MM.1S (cell line): ENCODE results near the gene MST1.

Experiments
- DNase-seq: peaks from one replicate; pipeline ENCODE4 v3.0.0-alpha.2; 2015
- H2AFZ ChIP-seq: fragments of 300-600 bp; sonication (generic); 2 replicates; pipeline ENCODE4 v1.6.0; 2016; ENCODE audit warnings: antibody characterized with exemption, low read length
- H3F3A ChIP-seq: fragments of 300-600 bp; sonication (generic); 2 replicates; pipeline ENCODE4 v1.6.1; 2016; ENCODE audit warnings: mild to moderate bottlenecking, antibody characterized with exemption, low read length, moderate library complexity, mixed read lengths; ENCODE audit not compliant: insufficient read depth
- H3K27ac ChIP-seq: fragments of 300-600 bp; sonication (generic); 2 replicates; pipeline ENCODE4 v1.5.1; 2016; ENCODE audit warnings: mild to moderate bottlenecking, low read length
- H3K27me3 ChIP-seq: fragments of 300-600 bp; sonication (generic); replicated peaks from 2 replicates; pipeline ENCODE4 v1.6.0; 2016; ENCODE audit warnings: low read length; ENCODE audit not compliant: insufficient read depth
- H3K36me3 ChIP-seq: fragments of 300-600 bp; sonication (generic); replicated peaks from 2 replicates; pipeline ENCODE4 v1.6.1; 2016; ENCODE audit warnings: mild to moderate bottlenecking, low read length, mixed read lengths; ENCODE audit not compliant: insufficient read depth
- H3K4me1 ChIP-seq: fragments of 300-600 bp; sonication (generic); 2 replicates; pipeline ENCODE4 v1.6.1; 2016; ENCODE audit warnings: low read length, mixed read lengths
- H3K4me2 ChIP-seq: fragments of 300-600 bp; sonication (generic); 2 replicates; pipeline ENCODE4 v1.6.0; 2016; ENCODE audit warnings: low read depth, low read length
- H3K4me3 ChIP-seq: fragments of 300-600 bp; sonication (generic); 2 replicates; pipeline ENCODE4 v1.5.1; 2016; ENCODE audit warnings: low read length, mixed read lengths
- H3K79me2 ChIP-seq: fragments of 300-600 bp; sonication (generic); 2 replicates; pipeline ENCODE4 v1.6.1; 2016; ENCODE audit warnings: mixed run types, low read length, mixed read lengths
- H3K9ac ChIP-seq: fragments of 300-600 bp; sonication (generic); 2 replicates; pipeline ENCODE4 v1.6.1; 2016; ENCODE audit warnings: low read length, mixed read lengths
- H3K9me2 ChIP-seq: fragments of 300-600 bp; sonication (generic); replicated peaks from 2 replicates; pipeline ENCODE4 v1.6.1; 2016; ENCODE audit warnings: mild to moderate bottlenecking, low read length, mixed read lengths; ENCODE audit not compliant: insufficient read depth
- H3K9me3 ChIP-seq: fragments of 300-600 bp; sonication (generic); replicated peaks from 2 replicates; pipeline ENCODE4 v1.6.1; 2016; ENCODE audit warnings: mild to moderate bottlenecking, low read length, mixed read lengths; ENCODE audit not compliant: insufficient read depth
- H4K20me1 ChIP-seq: fragments of 300-600 bp; sonication (generic); 2 replicates; pipeline ENCODE4 v1.6.1; 2016; ENCODE audit warnings: mild to moderate bottlenecking, low read length, moderate library complexity, mixed read lengths; ENCODE audit not compliant: insufficient read depth
- EZH2 ChIP-seq: fragments of 300-600 bp; sonication (generic); optimal IDR thresholded peaks from 2 replicates; pipeline ENCODE3; 2017; ENCODE audit warnings: low read depth, mild to moderate bottlenecking, antibody characterized with exemption, low read length, mixed read lengths
- EZH2phosphoT487 ChIP-seq: fragments of 300-600 bp; sonication (generic); IDR thresholded peaks from 2 replicates; pipeline ENCODE4 v1.6.1; 2018; ENCODE audit warnings: antibody characterized with exemption, low read length
- TF ChIP-seq, protein P1 (sequence below): fragments of 300-600 bp; sonication (generic); IDR thresholded peaks from 2 replicates; pipeline ENCODE4 v1.5.1; 2016; ENCODE audit warnings: antibody characterized with exemption, low read length, mixed read lengths

MST1 gene

DNA sequence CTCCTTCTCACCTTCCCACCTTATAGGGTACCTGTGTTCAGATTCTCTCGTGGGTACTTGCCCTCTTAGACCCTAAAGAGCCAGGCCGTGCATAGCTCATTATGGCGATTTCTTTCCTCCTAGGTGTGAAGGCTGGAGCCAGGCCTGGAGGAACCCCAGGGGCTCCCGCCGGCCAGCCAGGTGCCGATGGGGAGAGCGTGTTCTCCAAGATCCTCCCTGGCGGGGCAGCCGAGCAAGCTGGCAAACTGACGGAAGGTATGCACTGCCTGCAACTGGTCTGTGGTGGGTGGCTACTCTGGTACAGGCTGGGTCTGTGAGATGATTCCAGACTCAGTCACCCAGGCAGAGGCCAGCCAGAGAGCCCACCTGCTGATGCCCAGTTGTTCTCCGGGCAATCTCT, 25.0 kb downstream of the MST1 start:
- H3K4me1 ChIP-seq: no peaks in the 10 kb centered on the region
- no peaks in the 10 kb centered on the region for H3K79me2 ChIP-seq
- H3K9me2 ChIP-seq: no peaks in the 10 kb centered on the region
- TF ChIP-seq, protein P1, sequence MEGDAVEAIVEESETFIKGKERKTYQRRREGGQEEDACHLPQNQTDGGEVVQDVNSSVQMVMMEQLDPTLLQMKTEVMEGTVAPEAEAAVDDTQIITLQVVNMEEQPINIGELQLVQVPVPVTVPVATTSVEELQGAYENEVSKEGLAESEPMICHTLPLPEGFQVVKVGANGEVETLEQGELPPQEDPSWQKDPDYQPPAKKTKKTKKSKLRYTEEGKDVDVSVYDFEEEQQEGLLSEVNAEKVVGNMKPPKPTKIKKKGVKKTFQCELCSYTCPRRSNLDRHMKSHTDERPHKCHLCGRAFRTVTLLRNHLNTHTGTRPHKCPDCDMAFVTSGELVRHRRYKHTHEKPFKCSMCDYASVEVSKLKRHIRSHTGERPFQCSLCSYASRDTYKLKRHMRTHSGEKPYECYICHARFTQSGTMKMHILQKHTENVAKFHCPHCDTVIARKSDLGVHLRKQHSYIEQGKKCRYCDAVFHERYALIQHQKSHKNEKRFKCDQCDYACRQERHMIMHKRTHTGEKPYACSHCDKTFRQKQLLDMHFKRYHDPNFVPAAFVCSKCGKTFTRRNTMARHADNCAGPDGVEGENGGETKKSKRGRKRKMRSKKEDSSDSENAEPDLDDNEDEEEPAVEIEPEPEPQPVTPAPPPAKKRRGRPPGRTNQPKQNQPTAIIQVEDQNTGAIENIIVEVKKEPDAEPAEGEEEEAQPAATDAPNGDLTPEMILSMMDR: no peak
- no peak for TF ChIP-seq EZH2
- no peak for TF ChIP-seq EZH2phosphoT487
- no peaks in the 10 kb centered on the region for H4K20me1 ChIP-seq
- no peak overlapping the region for H3K27ac ChIP-seq
- peaks cover 30% of the 10 kb centered on the region for H3K27me3 ChIP-seq
- H3K36me3 ChIP-seq: no peaks in the 10 kb centered on the region
- H3K4me3 ChIP-seq: no peak overlapping the region
- DNase-seq: no peak
- no peak overlapping the region for H2AFZ ChIP-seq
- no peak overlapping the region for H3K4me2 ChIP-seq
- H3K9me3 ChIP-seq: no peaks in the 10 kb centered on the region
- no peaks in the 10 kb centered on the region for H3F3A ChIP-seq
- no peak overlapping the region for H3K9ac ChIP-seq

DNA sequence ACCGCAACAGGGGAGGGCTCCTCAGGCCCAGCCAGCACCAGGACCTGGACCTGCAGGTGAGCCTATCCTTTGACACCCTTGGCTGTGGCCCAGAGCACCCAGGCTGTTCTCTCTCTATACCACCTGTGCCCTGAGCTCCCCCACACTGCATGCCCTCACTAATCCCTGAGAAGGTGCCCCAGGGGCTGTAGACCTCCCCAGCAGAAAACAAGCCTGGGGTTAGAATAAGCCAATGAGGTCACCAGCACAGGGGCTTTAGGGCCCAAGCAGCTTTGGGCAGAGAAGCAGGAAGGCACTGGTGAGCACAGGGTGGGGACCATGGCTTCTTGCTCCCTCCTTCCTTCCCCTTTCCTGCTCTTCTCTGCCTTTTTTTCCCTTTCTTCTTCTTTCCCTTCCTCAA, 25.4 kb downstream of the MST1 start:
- Histone ChIP-seq H4K20me1 (no peaks in the 10 kb centered on the region), H3K4me1 (no peaks in the 10 kb centered on the region), H3K79me2 (no peaks in the 10 kb centered on the region), H3K27me3 (peaks cover 30% of the 10 kb centered on the region), H3K36me3 (no peaks in the 10 kb centered on the region), H3F3A (no peaks in the 10 kb centered on the region), H2AFZ (no peak overlapping the region), H3K4me3 (no peak overlapping the region), H3K27ac (no peak overlapping the region), H3K9me3 (no peaks in the 10 kb centered on the region), H3K9me2 (no peaks in the 10 kb centered on the region), H3K9ac (no peak overlapping the region), H3K4me2 (no peak overlapping the region)
- DNase-seq: no peak
- TF ChIP-seq EZH2 (no peak), EZH2phosphoT487 (no peak)
- TF ChIP-seq, protein P1: no peak

DNA sequence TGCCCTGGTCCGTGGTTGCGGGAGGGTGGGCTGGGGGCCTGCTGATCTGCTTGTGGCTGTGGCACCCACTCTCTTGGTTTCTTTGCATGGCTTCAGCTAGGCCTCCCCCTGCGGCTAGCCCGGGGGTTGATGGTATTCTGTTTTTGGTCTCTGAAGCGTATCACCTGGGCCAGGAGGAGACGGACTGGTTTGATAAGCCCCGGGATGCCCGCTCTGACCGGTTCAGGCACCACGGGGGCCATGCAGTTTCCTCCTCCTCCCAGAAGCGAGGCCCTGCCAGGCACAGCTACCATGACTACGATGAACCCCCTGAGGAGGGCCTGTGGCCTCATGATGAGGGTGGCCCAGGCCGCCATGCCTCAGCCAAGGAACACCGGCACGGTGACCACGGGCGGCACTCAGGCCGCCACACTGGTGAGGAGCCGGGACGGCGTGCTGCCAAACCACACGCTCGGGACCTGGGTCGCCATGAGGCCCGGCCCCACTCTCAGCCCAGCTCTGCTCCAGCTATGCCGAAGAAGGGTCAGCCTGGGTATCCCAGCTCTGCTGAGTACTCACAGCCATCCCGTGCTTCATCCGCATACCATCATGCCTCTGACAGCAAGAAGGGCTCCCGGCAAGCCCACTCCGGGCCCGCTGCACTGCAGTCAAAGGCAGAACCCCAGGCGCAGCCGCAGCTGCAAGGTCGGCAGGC, 26.4 kb downstream of the MST1 start:
- H4K20me1 ChIP-seq: no peaks in the 10 kb centered on the region
- no peaks in the 10 kb centered on the region for H3K36me3 ChIP-seq
- H3K27ac ChIP-seq: no peak overlapping the region
- TF ChIP-seq EZH2phosphoT487: no peak
- H3K9ac ChIP-seq: no peak overlapping the region
- H3K27me3 ChIP-seq: peaks cover 30% of the 10 kb centered on the region
- no peak overlapping the region for H3K4me3 ChIP-seq
- no peaks in the 10 kb centered on the region for H3K79me2 ChIP-seq
- no peaks in the 10 kb centered on the region for H3K9me3 ChIP-seq
- no peak for DNase-seq
- H3F3A ChIP-seq: no peaks in the 10 kb centered on the region
- H3K9me2 ChIP-seq: no peaks in the 10 kb centered on the region
- H3K4me2 ChIP-seq: no peak overlapping the region
- H3K4me1 ChIP-seq: no peaks in the 10 kb centered on the region
- no peak overlapping the region for H2AFZ ChIP-seq

DNA sequence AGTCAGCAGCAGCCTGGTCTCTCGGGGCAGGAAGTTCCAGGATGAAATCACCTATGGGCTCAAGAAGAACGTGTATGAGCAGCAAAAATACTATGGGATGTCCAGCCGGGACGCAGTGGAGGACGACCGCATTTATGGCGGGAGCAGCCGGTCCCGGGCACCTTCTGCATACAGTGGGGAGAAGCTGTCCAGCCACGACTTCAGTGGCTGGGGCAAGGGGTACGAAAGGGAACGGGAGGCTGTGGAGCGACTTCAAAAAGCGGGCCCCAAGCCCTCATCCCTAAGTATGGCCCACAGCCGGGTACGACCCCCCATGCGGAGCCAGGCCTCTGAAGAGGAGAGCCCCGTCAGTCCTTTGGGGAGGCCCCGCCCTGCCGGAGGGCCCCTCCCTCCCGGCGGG, 27.3 kb downstream of the MST1 start:
- no peak for DNase-seq
- H3K4me2 ChIP-seq: no peak overlapping the region
- no peak overlapping the region for H3K4me3 ChIP-seq
- no peak overlapping the region for H3K27ac ChIP-seq
- H3K79me2 ChIP-seq: no peaks in the 10 kb centered on the region
- no peaks in the 10 kb centered on the region for H3K36me3 ChIP-seq
- no peak overlapping the region for H2AFZ ChIP-seq
- H3F3A ChIP-seq: no peaks in the 10 kb centered on the region
- no peak for TF ChIP-seq EZH2
- no peaks in the 10 kb centered on the region for H3K9me3 ChIP-seq
- H3K4me1 ChIP-seq: no peaks in the 10 kb centered on the region
- H4K20me1 ChIP-seq: no peaks in the 10 kb centered on the region
- H3K27me3 ChIP-seq: peaks cover 26% of the 10 kb centered on the region
- H3K9me2 ChIP-seq: no peaks in the 10 kb centered on the region
- no peak overlapping the region for H3K9ac ChIP-seq
